H9 (cell line): Measurements from ENCODE around the gene LEPROT. TPM values are rescaled to one million over a fixed set of nuclear protein-coding genes. Genes with fewer than 3 reads are reported as not detected.

Experiments
- DNase-seq: peaks from one replicate; pipeline ENCODE4 v3.0.0-alpha.2; 2017
- H2AFZ ChIP-seq: one replicate; pipeline ENCODE4 v1.6.1; 2013; ENCODE audit warnings: mild to moderate bottlenecking, low read length, control low read depth, moderate library complexity
- H2AK5ac ChIP-seq: 2 replicates; pipeline ENCODE4 v1.6.1; 2013; ENCODE audit warnings: low read length, control low read depth, mixed read lengths; ENCODE audit not compliant: insufficient read length
- H2BK120ac ChIP-seq: one replicate; pipeline ENCODE4 v1.6.1; 2013; ENCODE audit warnings: low read depth, mild to moderate bottlenecking, low read length, control low read depth, inconsistent platforms; ENCODE audit not compliant: poor library complexity, severe bottlenecking
- H2BK12ac ChIP-seq: 2 replicates; pipeline ENCODE4 v1.6.1; 2013; ENCODE audit warnings: low read length, control low read depth, mixed read lengths, low read depth; ENCODE audit not compliant: insufficient read length
- H2BK15ac ChIP-seq: 2 replicates; pipeline ENCODE4 v1.6.1; 2013; ENCODE audit warnings: low read depth, low read length, control low read depth
- H2BK20ac ChIP-seq: one replicate; pipeline ENCODE4 v1.6.1; 2013; ENCODE audit warnings: low read depth, mild to moderate bottlenecking, low read length, control low read depth, inconsistent platforms; ENCODE audit not compliant: poor library complexity, severe bottlenecking
- H2BK5ac ChIP-seq: 2 replicates; pipeline ENCODE4 v1.6.1; 2013; ENCODE audit warnings: low read length, control low read depth, mixed read lengths; ENCODE audit not compliant: insufficient read length
- H3K14ac ChIP-seq: 2 replicates; pipeline ENCODE4 v1.6.1; 2013; ENCODE audit warnings: low read length, control low read depth; ENCODE audit not compliant: insufficient read depth
- H3K18ac ChIP-seq: 2 replicates; pipeline ENCODE4 v1.6.1; 2013; ENCODE audit warnings: low read depth, mild to moderate bottlenecking, mixed read lengths, low read length, control low read depth; ENCODE audit not compliant: insufficient read length
- H3K23ac ChIP-seq: 2 replicates; pipeline ENCODE4 v1.6.1; 2013; ENCODE audit warnings: low read length, control low read depth, mixed read lengths, low read depth; ENCODE audit not compliant: insufficient read length
- H3K23me2 ChIP-seq: 2 replicates; pipeline ENCODE4 v1.6.1; 2013; ENCODE audit warnings: low read depth, mild to moderate bottlenecking, mixed read lengths, low read length, control low read depth; ENCODE audit not compliant: insufficient read length, poor library complexity, severe bottlenecking
- H3K27ac ChIP-seq: 2 replicates; pipeline ENCODE4 v1.5.1; 2013; ENCODE audit warnings: low read length, control low read depth, mixed read lengths, low read depth; ENCODE audit not compliant: insufficient read length
- H3K27me3 ChIP-seq: 2 replicates; pipeline ENCODE4 v1.6.1; 2013; ENCODE audit warnings: low read length, control low read depth, inconsistent platforms; ENCODE audit not compliant: insufficient read depth
- H3K4ac ChIP-seq: 2 replicates; pipeline ENCODE4 v1.6.1; 2013; ENCODE audit warnings: low read depth, mild to moderate bottlenecking, control low read depth, inconsistent platforms, low read length, moderate library complexity
- H3K4me1 ChIP-seq: 2 replicates; pipeline ENCODE4 v1.6.1; 2013; ENCODE audit warnings: low read length, control low read depth, inconsistent platforms; ENCODE audit not compliant: insufficient read depth
- H3K4me2 ChIP-seq: 2 replicates; pipeline ENCODE4 v1.6.1; 2013; ENCODE audit warnings: low read length, control low read depth, mixed read lengths; ENCODE audit not compliant: insufficient read length, insufficient read depth
- H3K56ac ChIP-seq: 2 replicates; pipeline ENCODE4 v1.6.1; 2013; ENCODE audit warnings: low read depth, mild to moderate bottlenecking, mixed read lengths, low read length, control low read depth; ENCODE audit not compliant: insufficient read length
- H3K79me1 ChIP-seq: 2 replicates; pipeline ENCODE4 v1.6.1; 2013; ENCODE audit warnings: low read depth, mild to moderate bottlenecking, moderate library complexity, low read length, control low read depth, inconsistent platforms; ENCODE audit not compliant: insufficient read depth, poor library complexity, severe bottlenecking
- H3K79me2 ChIP-seq: 2 replicates; pipeline ENCODE4 v1.6.1; 2013; ENCODE audit warnings: low read length, control low read depth, inconsistent platforms; ENCODE audit not compliant: insufficient read depth
- H3K9ac ChIP-seq: 2 replicates; pipeline ENCODE4 v1.6.1; 2013; ENCODE audit warnings: low read length, control low read depth, mixed read lengths; ENCODE audit not compliant: insufficient read length; ENCODE audit errors: extremely low read depth
- H3K9me3 ChIP-seq: one replicate; pipeline ENCODE4 v1.6.1; 2013; ENCODE audit warnings: low read depth, low read length, inconsistent platforms; ENCODE audit not compliant: control insufficient read depth
- H3T11ph ChIP-seq: one replicate; pipeline ENCODE4 v1.6.1; 2013; ENCODE audit warnings: mild to moderate bottlenecking, low read length, control low read depth, inconsistent platforms
- H4K20me1 ChIP-seq: one replicate; pipeline ENCODE4 v1.6.1; 2013; ENCODE audit not compliant: control insufficient read depth, insufficient read length, insufficient read depth
- H4K5ac ChIP-seq: 2 replicates; pipeline ENCODE4 v1.6.1; 2013; ENCODE audit warnings: low read depth, mild to moderate bottlenecking, mixed read lengths, low read length, control low read depth; ENCODE audit not compliant: insufficient read length
- H4K8ac ChIP-seq: replicated peaks from 2 replicates; pipeline ENCODE4 v1.6.1; 2013; ENCODE audit warnings: low read length, control low read depth, mixed read lengths, low read depth; ENCODE audit not compliant: insufficient read length
- H4K91ac ChIP-seq: 2 replicates; pipeline ENCODE4 v1.6.1; 2013; ENCODE audit warnings: low read depth, mild to moderate bottlenecking, moderate library complexity, mixed read lengths, low read length, control low read depth; ENCODE audit not compliant: insufficient read length
- H3K27ac Mint-ChIP-seq, 3 experiments: 2 replicates in 2 of 3; 3 replicates in 1 of 3; pipeline ENCODE4 v1.8.0; 2020 to 2021; ENCODE audit warnings: mixed read lengths in 3 of 3, mild to moderate bottlenecking in 1 of 3, moderate library complexity in 1 of 3
- H3K27me3 Mint-ChIP-seq: 2 replicates; pipeline ENCODE4 v1.8.0; 2021; ENCODE audit warnings: low read depth, mild to moderate bottlenecking, moderate library complexity, mixed read lengths
- H3K36me3 Mint-ChIP-seq, 3 experiments: 2 replicates in 2 of 3; 3 replicates in 1 of 3; pipeline ENCODE4 v1.8.0; 2020 to 2021; ENCODE audit warnings: low read depth in 3 of 3, mixed read lengths in 3 of 3; ENCODE audit not compliant: insufficient read depth in 1 of 3
- H3K4me1 Mint-ChIP-seq, 2 experiments: 2 replicates each; pipeline ENCODE4 v1.8.0; 2020; ENCODE audit warnings: mixed read lengths in 2 of 2
- H3K4me3 Mint-ChIP-seq, 2 experiments: 2 replicates in 1 of 2; 3 replicates in 1 of 2; pipeline ENCODE4 v1.8.0; 2020 to 2021; ENCODE audit warnings: mild to moderate bottlenecking in 2 of 2, mixed read lengths in 2 of 2, moderate library complexity in 1 of 2
- H3K9me3 Mint-ChIP-seq, 2 experiments: 2 replicates in 1 of 2; 3 replicates in 1 of 2; pipeline ENCODE4 v1.8.0; 2020; ENCODE audit warnings: mild to moderate bottlenecking in 2 of 2, mixed read lengths in 2 of 2, moderate library complexity in 1 of 2
- CTCF ChIP-seq: fragments of 200-600 bp; sonication (generic); conservative IDR thresholded peaks from 3 replicates; pipeline ENCODE4 v1.8.0; 2021; ENCODE audit warnings: antibody characterized with exemption, mild to moderate bottlenecking
- WGBS: extraction: QIAGEN DNeasy Blood & Tissue Kit; methylation state at CpG from one replicate; pipeline ENCODE4 v1.1.7; 2013; ENCODE audit warnings: missing lambda C conversion rate, low lambda C conversion rate, mixed read lengths; ENCODE audit not compliant: insufficient read length; ENCODE audit errors: extremely low coverage; 5-methylcytosine and 5-hydroxymethylcytosine counted together
- total RNA-seq: library from RNA; stranded (reverse); gene quantifications from 2 replicates; pipeline ENCODE4 v1.2.1, GENCODE V29; 2021

The LEPROT gene
- total RNA-seq, 1 experiment from 2014 or later = 32.6 TPM

- no peaks in the 10 kb centered on the region for H3K9me3 ChIP-seq
- H3K56ac ChIP-seq = no peak overlapping the region
- Mint-ChIP-seq H3K27me3 (no peaks in the 10 kb centered on the region), H3K36me3 (peaks cover 4 to 21% (median 13%) of the 10 kb centered on the region in 3 experiments; a peak in 6 of 7 replicates), H3K27ac (no peak overlapping the region), H3K4me1 (peaks cover 34 to 37% of the 10 kb centered on the region in 2 experiments), H3K4me3 (no peak overlapping the region), H3K9me3 (peaks cover 8 to 10% of the 10 kb centered on the region in 2 experiments)
- H3K27me3 ChIP-seq = no peaks in the 10 kb centered on the region
- H2AK5ac ChIP-seq = no peak overlapping the region
- H2BK120ac ChIP-seq = no peak overlapping the region
- no peak overlapping the region for H2BK20ac ChIP-seq
- H2BK12ac ChIP-seq = no peak overlapping the region
- H3K27ac ChIP-seq = no peak overlapping the region
- no peak overlapping the region for H4K8ac ChIP-seq
- no peak overlapping the region for H2BK5ac ChIP-seq
- no peak overlapping the region for H4K5ac ChIP-seq
- H4K20me1 ChIP-seq = no peaks in the 10 kb centered on the region
- H3K4me2 ChIP-seq = no peak overlapping the region
- no peak overlapping the region for H3K14ac ChIP-seq
- no peak overlapping the region for H3K9ac ChIP-seq
- no peaks in the 10 kb centered on the region for H3K79me2 ChIP-seq
- WGBS = 100% methylated on average over 2 of the region's 7 CpGs
- no peak overlapping the region for H3K18ac ChIP-seq
- no peak overlapping the region for H4K91ac ChIP-seq
- no peak overlapping the region for H3T11ph ChIP-seq
- H3K79me1 ChIP-seq = no peaks in the 10 kb centered on the region
- no peak for TF ChIP-seq CTCF
- peaks cover 5% of the 10 kb centered on the region; the same call in 1 of the 2 replicates for H3K4me1 ChIP-seq
- H3K4ac ChIP-seq = no peak overlapping the region
- no peak for DNase-seq
- H3K23ac ChIP-seq = no peak overlapping the region
- H2AFZ ChIP-seq = no peak overlapping the region
- H2BK15ac ChIP-seq = no peak overlapping the region
- no peaks in the 10 kb centered on the region for H3K23me2 ChIP-seq
Measured at GRCh38 chr1:65437616-65438015, 17.1 kb downstream of the LEPROT start.
